GM19324 (cell line): ENCODE measurements around the gene ST3GAL3.
"Not testable (repeated sequence)": the region's sequence is repeated elsewhere in the genome, so short reads cannot be mapped to it uniquely, and the experiment has no call there.

Source experiments
- ATAC-seq: cut with Tn5 transposase; IDR thresholded peaks from one replicate; pipeline ENCODE4 v1.9.1; 2021; ENCODE audit warnings: mild to moderate bottlenecking, moderate library complexity; ENCODE audit not compliant: unreplicated experiment, low FRiP score

ST3GAL3 gene

GRCh38 chr1:43814401-43814800, 107.1 kb downstream of the ST3GAL3 start:
- ATAC-seq = no peak

- no peak for ATAC-seq
Observed at GRCh38 chr1:43817304-43817939, 110.1 kb downstream of the ST3GAL3 start.

GRCh38 chr1:43818691-43819090, 111.4 kb downstream of the ST3GAL3 start:
- ATAC-seq = no peak

GRCh38 chr1:43819357-43819756, 112.0 kb downstream of the ST3GAL3 start:
- ATAC-seq = no peak

- no peak for ATAC-seq
Observed at GRCh38 chr1:43821471-43821870, 114.1 kb downstream of the ST3GAL3 start.

- ATAC-seq = no peak
Observed at GRCh38 chr1:43822040-43822690, 114.8 kb downstream of the ST3GAL3 start.

- ATAC-seq = no peak
Observed at GRCh38 chr1:43824795-43825194, 117.5 kb downstream of the ST3GAL3 start.

- no peak for ATAC-seq
Observed at GRCh38 chr1:43828574-43828973, 121.2 kb downstream of the ST3GAL3 start.

GRCh38 chr1:43830802-43831201, 123.5 kb downstream of the ST3GAL3 start:
- ATAC-seq = no peak

- ATAC-seq = no peak
Observed at GRCh38 chr1:43831851-43832250, 124.5 kb downstream of the ST3GAL3 start.

GRCh38 chr1:43832255-43832654, 124.9 kb downstream of the ST3GAL3 start:
- ATAC-seq = no peak

- ATAC-seq = no peak
Observed at GRCh38 chr1:43832998-43833397, 125.7 kb downstream of the ST3GAL3 start.

- ATAC-seq = not testable (repeated sequence)
Observed at GRCh38 chr1:43833902-43834279, 126.6 kb downstream of the ST3GAL3 start.

GRCh38 chr1:43834280-43835081, 127.1 kb downstream of the ST3GAL3 start:
- ATAC-seq = no peak

GRCh38 chr1:43835082-43836021, 128.0 kb downstream of the ST3GAL3 start:
- ATAC-seq = no peak

GRCh38 chr1:43836267-43836951, 129.1 kb downstream of the ST3GAL3 start:
- peak; percentile 74 for ATAC-seq

GRCh38 chr1:43839056-43839455, 131.7 kb downstream of the ST3GAL3 start:
- ATAC-seq = no peak

GRCh38 chr1:43841321-43842174, 134.2 kb downstream of the ST3GAL3 start:
- no peak for ATAC-seq

- no peak for ATAC-seq
Observed at GRCh38 chr1:43842175-43842498, 134.8 kb downstream of the ST3GAL3 start.
